IPS-NIHi11 (cell line): ENCODE data around the gene GBP1.
"Not testable (repeated sequence)": the region's sequence is repeated elsewhere in the genome, so short reads cannot be mapped to it uniquely, and the experiment has no call there.

Experiments used
- DNase-seq: peaks from one replicate; pipeline ENCODE4 v3.0.0; 2012; ENCODE audit warnings: mixed read lengths, low spot score

Gene GBP1

GRCh38 chr1:89051955-89052312 lies 13.1 kb downstream of the GBP1 start:
- DNase-seq = no peak

GRCh38 chr1:89051300-89051954 lies 13.6 kb downstream of the GBP1 start:
- DNase-seq = no peak

DNA sequence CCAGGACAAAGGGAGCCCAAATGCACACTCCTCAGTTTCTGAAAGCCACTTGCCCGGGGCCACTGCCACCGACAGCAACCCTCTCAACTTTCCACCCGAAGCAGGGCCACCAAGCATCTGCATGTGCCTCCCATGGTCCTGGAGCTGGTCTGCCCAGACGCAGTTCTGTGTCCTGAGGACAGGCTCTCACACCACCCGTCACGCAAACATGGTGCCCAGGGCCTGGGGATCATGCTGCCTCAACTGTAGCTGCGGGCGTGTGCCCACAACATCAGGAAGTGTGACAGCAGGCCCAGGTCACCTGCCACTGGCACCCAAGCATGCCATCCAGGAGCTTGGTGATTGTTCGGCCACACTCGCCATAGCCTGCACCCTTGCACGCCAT lies 14.4 kb downstream of the GBP1 start:
- DNase-seq = no peak

DNA sequence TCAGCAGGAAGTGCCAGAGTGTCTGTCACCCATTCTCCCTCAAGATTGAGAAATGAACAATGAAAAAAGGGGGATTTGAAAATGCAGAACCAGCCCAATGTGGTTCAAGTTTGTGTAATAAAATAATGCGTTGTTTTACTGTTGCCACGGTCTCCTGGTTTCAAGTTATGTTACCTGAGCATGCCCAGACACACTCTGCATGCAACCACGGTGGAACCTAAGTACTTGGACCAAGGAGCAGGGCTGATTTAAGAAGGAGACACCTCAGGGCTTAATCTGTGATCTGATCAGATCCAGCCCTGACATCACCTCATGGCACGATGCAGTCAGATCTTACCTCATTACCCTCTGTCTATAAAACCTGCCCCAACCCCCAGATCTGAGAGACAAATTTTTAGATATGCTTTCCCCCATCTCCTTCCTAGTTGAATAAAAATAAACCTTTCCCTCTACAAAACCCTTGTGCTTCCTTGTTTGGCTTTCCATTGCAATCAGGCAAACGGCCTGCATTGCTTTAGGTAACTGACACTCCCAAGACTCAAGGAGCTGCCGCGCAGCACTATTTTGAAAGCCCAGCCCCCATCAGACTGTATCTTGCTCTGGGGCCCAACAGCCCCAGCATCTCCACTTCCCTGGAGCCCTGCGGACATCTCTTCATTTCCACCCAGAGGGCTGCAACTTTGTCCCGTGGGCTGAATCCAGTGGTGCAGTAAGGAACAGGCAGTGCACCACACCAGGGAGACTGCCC lies 14.9 kb downstream of the GBP1 start:
- DNase-seq = not testable (repeated sequence)

- DNase-seq = not testable (repeated sequence)
Observed at GRCh38 chr1:89049187-89049586, 15.8 kb downstream of the GBP1 start.

DNA sequence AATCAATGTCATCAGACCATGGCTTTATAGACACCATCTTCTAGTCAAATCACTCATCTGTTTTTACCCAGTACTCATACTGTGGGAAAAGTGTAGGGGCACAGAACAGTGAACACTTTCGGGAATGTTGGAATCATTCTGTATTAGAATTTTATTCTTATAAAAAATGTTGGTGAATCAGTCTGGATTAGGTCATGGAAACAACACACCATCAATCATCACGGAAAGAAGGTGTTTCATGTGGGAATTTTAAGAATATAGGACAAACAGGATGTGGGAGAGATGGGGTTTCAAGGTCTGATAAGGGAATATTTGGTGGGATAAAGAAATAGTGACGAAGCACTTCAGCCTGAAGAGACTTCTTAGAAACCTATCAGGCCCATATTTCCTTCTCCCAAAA lies 17.3 kb downstream of the GBP1 start:
- no peak for DNase-seq

DNA sequence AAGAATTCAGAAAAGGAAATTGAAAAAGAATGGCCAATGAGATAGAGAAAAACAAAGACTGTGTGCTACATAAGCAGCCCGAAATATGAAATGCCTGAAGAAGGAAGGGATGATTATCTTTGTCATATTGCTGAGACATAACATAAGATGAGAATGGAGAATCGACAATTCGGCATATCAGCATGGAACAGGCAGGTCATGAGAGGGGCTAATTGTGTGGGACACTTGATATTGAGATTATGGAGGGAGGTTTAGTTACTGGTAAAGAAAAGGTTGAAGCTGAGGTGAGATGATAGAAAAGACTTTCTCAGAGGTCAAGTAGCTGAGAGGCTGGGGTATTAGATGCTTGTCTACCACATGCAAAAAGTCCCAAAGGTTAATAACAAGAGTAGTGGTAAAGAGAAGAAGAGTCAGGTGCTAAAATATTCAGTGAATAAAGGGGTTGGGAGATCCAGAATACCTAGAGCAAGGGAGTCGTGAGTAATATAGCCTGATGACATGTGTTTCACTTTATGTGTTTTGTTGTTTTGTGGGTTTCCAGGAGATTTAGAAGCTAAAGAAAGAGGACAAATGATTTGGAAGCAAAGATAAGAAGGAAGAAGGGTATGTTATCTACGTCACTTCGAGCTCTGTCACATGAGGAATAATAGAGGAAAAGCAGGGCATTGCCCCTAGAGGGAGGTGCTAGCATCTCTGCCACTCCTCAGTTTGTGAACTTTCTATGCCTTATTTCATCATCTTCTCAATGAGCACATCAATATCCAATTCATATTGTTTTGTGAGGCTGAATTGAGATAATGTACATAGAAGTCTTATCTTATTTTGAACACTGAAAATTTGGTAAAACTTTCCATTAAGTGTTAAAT lies 18.5 kb downstream of the GBP1 start:
- DNase-seq = not testable (repeated sequence)

GRCh38 chr1:89044970-89045721 lies 19.9 kb downstream of the GBP1 start:
- no peak for DNase-seq

- DNase-seq = no peak
Observed at GRCh38 chr1:89043940-89044339, 21.1 kb downstream of the GBP1 start.

DNA sequence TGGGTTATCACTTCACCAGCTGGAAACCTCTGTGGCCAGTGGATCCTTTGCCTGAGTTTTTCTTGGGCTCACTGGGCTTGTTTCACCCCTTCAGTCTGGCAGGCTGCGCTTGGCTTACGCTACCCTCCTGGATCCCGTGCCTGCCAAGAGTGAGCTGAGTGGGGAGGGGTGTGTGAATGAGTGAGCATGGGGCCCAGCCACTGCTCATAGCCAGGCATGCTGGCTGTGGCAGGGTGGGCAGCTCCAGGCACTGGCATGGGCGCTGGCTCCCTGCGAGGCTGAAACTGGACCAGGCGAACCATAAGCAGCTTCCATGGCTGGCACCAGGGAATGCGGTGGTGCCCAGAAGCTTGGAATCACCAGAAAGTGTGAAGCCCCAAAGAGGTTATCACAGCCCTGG lies 22.5 kb downstream of the GBP1 start:
- DNase-seq = no peak

GRCh38 chr1:89041721-89042120 lies 23.3 kb downstream of the GBP1 start:
- DNase-seq = no peak

- DNase-seq = no peak
Observed at GRCh38 chr1:89041119-89041641, 23.8 kb downstream of the GBP1 start.

GRCh38 chr1:89040315-89040626 lies 24.7 kb downstream of the GBP1 start:
- DNase-seq = no peak

DNA sequence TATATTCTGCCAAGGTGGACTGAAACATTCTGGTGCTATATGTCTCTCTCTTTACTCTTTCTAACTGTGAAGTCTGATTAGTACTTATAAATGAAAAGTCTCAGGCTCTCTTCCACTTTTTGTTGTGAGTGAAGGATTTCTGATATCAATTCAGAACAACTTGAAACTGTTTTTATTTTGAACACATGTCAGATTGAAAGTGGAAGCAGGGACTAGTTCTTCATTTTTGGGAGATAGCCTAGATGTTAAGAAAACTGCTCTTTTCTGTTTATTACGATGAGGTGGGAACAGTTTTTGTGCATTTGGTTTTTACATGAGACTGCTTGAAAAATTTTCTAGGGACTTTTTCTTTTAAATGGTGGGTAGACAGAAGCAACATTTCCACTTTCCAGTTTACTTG lies 27.8 kb downstream of the GBP1 start:
- DNase-seq = no peak

GRCh38 chr1:89035080-89035479 lies 29.9 kb downstream of the GBP1 start:
- no peak for DNase-seq

- not testable (repeated sequence) for DNase-seq
Observed at GRCh38 chr1:89034004-89034403, 31.0 kb downstream of the GBP1 start.

- not testable (repeated sequence) for DNase-seq
Observed at GRCh38 chr1:89029051-89029450, 36.0 kb downstream of the GBP1 start.

GRCh38 chr1:89025928-89026327 lies 39.1 kb downstream of the GBP1 start:
- DNase-seq = no peak

GRCh38 chr1:89023026-89023425 lies 42.0 kb downstream of the GBP1 start:
- DNase-seq = no peak

GRCh38 chr1:89022167-89022959 lies 42.6 kb downstream of the GBP1 start, which contains the start of gene GBP3:
GBP3 (minus strand) TSS chr1:89022866; CDS start chr1:89020721, 2,145 bp downstream.
- DNase-seq = no peak

- DNase-seq = not testable (repeated sequence)
Observed at GRCh38 chr1:89018318-89018717, 46.7 kb downstream of the GBP1 start.
